Right renal cortex interstitium (tissue), 3 donors: ENCODE measurements around the gene SDK1. TPM values are rescaled to one million over a fixed set of nuclear protein-coding genes. Genes with fewer than 3 reads are reported as not detected.
"Not testable (repeated sequence)": the region's sequence is repeated elsewhere in the genome, so short reads cannot be mapped to it uniquely, and the experiment has no call there.

Experiments used
- DNase-seq, 3 donors: peaks; one replicate each; pipeline ENCODE4 v3.0.0-alpha.2; 2013; ENCODE audit warnings: low read depth in 3 of 3, low spot score in 2 of 3
- polyA plus RNA-seq, 3 donors: library from polyadenylated mRNA; unstranded; fragments of 120-200 nt; gene quantifications; one replicate each; pipeline ENCODE4 v1.2.1, GENCODE V29; 2013; ENCODE audit not compliant: insufficient read length in 3 of 3

SDK1 gene
- polyA plus RNA-seq, 3 donors: 5.8 to 7.5 (median 6.3) TPM

GRCh38 chr7:3937605-3938004 lies 636.6 kb downstream of the SDK1 start:
- DNase-seq: no peak

DNA sequence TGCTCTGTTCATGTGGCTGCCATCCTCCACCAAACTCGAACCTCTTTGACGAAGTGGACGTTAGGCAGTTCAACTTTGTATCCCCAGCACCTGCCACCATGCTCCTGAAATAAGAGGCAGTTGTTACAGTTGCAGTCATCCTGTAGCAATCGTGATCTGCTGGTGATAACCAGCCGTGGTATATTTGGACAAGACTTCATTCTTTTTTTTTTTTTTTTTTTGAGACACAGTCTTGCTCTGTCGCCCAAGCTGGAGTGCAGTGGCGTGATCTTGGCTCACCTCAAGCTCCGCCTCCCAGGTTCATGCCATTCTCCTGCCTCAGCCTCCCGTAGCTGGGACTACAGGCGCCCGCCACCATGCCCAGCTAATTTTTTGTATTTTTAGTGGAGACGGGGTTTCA lies 640.7 kb downstream of the SDK1 start:
- DNase-seq: not testable (repeated sequence)

DNA sequence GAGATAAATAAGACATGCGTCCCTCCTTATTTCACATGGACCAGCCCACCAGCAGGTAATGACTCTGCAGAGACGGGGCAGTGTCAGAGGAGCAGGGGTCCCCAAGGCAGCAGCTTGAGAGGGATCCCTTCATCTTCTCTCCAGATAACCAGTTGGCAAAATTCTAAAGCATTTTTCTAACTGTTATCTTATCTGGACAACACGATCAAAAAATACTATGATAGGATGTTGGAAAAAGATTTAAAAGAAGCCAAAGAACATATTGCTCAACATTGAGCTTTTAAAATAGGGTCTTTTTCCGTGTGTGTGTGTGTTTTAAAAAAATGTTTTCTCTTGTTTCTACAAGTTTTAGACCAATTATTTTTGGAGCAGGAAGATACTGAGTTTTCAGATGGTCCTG lies 641.2 kb downstream of the SDK1 start:
- DNase-seq: no peak

GRCh38 chr7:3942816-3943745 lies 642.0 kb downstream of the SDK1 start:
- no peak for DNase-seq

GRCh38 chr7:3943779-3944520 lies 642.9 kb downstream of the SDK1 start:
- DNase-seq: no peak

GRCh38 chr7:3949242-3949640 lies 648.2 kb downstream of the SDK1 start:
- DNase-seq: no peak

- DNase-seq: no peak
These were observed 649.2 kb downstream of the SDK1 start for GRCh38 chr7:3950249-3950648.

- no peak for DNase-seq
These were observed 650.4 kb downstream of the SDK1 start for GRCh38 chr7:3951316-3952055.

DNA sequence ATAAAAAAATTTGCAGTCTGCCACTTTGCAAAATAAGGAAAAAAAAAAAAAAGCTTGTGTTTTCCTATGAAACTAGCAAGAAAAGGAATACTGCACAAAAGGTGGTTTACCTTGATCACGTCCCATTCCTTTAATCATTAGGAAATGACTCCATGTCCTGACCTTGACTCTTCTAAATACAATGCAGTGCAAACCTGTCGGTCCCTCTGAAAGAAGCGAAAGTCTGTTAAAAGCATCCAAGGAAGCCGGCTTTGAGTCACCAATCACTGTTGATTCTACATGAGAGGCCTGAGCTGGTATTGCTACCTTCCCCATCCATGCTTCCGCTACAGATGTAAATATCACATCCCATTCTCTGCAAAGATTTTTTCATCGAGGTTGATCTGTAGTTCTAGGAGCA lies 652.1 kb downstream of the SDK1 start:
- DNase-seq: no peak

- DNase-seq: no peak
These were observed 652.9 kb downstream of the SDK1 start for GRCh38 chr7:3953946-3954345.

- no peak for DNase-seq
These were observed 654.0 kb downstream of the SDK1 start for GRCh38 chr7:3955026-3955425.

GRCh38 chr7:3955751-3956696 lies 655.0 kb downstream of the SDK1 start:
- no peak for DNase-seq

DNA sequence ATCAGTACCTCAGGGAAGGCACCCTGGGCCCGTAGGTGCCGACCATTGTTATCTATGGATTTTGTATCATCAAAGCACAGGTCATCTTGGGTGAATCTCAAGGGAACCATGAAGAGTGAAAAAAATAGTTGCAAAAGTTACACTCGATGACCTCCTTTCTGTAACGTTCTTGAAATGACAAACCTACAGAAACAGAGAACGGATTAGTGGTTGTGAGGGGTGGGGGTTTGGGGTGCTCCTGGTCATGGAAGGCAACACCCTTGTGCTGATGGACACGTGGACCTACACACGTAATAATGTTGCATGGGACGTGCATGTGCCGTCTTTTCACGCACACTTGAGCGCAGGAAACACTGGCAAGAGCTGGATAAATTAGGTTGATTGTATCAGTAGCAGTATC lies 655.9 kb downstream of the SDK1 start:
- DNase-seq: no peak

DNA sequence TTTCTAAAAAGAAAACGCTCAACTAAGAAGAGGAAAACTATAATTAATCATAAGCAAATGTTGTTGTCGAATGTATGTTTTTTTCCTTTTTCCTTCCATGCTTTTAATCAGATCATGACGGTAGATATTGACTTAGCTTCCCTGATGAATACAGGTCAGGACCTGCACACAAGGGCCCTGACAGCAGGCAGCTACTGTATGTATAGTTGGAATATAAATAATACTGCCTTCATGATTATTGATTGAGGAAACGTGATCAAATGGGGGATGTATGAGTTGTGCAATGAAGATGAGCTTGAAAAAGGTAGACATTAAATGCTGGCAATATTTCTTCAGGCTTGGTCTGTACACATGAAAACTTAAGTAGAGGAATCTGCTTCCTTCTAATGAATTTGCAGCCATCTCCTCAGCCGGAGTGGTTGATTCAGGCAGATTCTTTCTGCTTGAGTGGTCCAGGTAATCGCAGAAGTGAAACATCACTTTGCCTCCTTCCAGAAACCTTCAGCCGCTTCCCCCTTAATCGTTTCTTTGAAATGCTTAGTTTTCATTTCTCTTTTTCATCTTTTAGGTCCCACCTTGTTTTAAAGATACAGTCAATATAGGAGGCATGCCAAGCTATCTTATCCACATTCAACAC lies 656.5 kb downstream of the SDK1 start:
- no peak for DNase-seq

DNA sequence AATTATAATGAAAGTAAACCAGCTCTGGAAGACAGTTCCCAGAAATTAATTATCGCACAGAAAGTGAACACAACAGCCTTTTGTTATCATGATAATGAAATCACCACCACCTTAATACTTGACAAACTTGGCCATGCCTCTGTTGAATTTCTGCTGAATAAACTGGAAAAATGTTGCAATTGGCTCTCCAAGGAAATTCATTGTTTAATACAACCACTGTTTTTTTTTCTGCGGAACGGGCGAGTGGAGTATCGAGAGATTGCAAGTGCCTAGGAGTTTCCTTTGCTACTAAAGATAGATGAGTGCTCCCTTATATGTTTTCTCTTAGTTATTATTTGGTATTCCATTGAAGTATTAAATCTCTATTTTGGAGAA lies 657.0 kb downstream of the SDK1 start:
- DNase-seq: no peak

GRCh38 chr7:3959364-3959763 lies 658.3 kb downstream of the SDK1 start:
- no peak for DNase-seq

DNA sequence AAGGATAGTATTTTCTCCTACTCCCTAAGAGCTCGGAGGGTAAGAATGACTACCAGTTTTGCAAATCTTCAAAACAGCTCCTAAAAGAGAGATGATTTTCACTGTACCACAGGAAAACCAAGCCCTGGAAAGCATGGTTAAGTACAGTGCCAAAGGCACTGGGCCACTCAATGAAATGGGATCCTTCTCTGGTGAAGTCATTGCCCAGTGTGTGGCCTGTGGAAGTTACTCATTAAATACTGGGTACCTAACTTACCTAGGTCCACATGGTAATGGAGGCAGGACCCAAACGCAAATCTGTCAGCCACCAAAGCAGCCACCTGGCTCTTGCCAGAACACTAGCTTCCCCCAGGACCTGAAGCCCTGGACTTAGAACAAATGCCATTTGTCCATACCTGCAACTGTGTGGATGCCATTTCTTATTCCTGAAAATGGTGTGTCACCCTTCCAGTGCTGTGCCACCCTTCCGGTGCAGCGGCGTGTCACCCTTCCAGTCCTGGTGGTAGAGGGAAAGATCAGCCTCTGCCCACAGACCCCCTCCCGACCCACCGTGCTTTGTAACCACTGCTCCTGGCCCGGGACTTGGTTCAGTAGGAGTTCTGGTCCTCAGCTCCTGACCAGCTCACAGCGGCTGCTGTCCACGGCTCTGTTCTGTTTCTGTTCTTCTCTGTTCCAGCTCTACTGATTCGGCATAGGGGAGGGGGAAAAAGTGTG lies 659.2 kb downstream of the SDK1 start:
- DNase-seq: no peak

- DNase-seq: no peak
These were observed 659.9 kb downstream of the SDK1 start for GRCh38 chr7:3960942-3961341.

GRCh38 chr7:3961857-3962503 lies 660.9 kb downstream of the SDK1 start:
- DNase-seq: no peak
